ENCODE results near the gene BCAS3.

Gene BCAS3

DNA sequence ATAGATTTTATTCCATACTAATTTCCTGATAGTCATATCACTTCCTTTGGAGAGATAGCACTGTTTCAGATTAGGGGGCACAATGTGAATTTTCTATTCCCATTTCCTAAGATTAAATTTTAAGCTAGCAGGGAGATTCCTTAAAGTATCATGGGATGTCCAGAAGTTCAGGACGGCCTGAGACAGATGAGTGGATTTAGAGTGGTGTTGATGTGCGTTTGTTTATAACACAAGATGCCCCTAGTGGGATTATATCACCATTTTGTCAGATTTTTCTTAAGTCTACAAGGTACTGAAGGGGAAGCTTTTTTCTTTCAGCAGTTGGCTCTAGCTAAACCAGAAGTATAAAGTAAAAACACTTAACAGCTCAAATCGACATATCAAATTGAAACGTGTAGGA, 538.4 kb downstream of the BCAS3 start:
- Histone ChIP-seq H3K4me1 (ENCODE audit: control insufficient read depth in 1 of 2, insufficient read depth in 2 of 2, low read length in 2 of 2) (peaks cover 0 to 7% of the 10 kb centered on the region in 2 experiments), H3K23ac (ENCODE audit: low read length) (no peak overlapping the region), H4K8ac (ENCODE audit: low read depth, low read length) (no peak overlapping the region), H3K27me3 (ENCODE audit: insufficient read depth, low read length) (no peaks in the 10 kb centered on the region), H2BK12ac (ENCODE audit: low read length) (no peak overlapping the region), H3K4me2 (ENCODE audit: low read length) (no peak overlapping the region), H3K9me3 (ENCODE audit: insufficient read depth, low read depth, low read length) (no peaks in the 10 kb centered on the region), H2BK5ac (ENCODE audit: low read depth, low read length, poor library complexity) (no peak overlapping the region), H3K9ac (ENCODE audit: low read length) (no peak overlapping the region), H3K79me2 (ENCODE audit: control insufficient read depth, insufficient read depth, low read length, poor library complexity) (no peaks in the 10 kb centered on the region), H3K14ac (ENCODE audit: low read length) (no peak overlapping the region), H3K79me1 (ENCODE audit: low read length) (no peaks in the 10 kb centered on the region), H3K27ac (ENCODE audit: low read depth, low read length) (no peak overlapping the region), H4K12ac (ENCODE audit: low read depth, low read length) (no peak overlapping the region), H2AK5ac (ENCODE audit: low read length) (no peak overlapping the region), H4K91ac (ENCODE audit: low read depth, low read length) (no peak overlapping the region), H3K4ac (ENCODE audit: low read depth, low read length) (no peak overlapping the region), H3K18ac (ENCODE audit: low read length) (no peak overlapping the region), H3K4me3 (ENCODE audit: low read depth, low read length) (no peak overlapping the region), H2BK120ac (ENCODE audit: insufficient read depth, low read length, poor library complexity) (no peak overlapping the region), H2AFZ (ENCODE audit: insufficient read depth, low read length, poor library complexity) (no peak overlapping the region), H3K36me3 (ENCODE audit: control insufficient read depth in 1 of 2, insufficient read depth in 2 of 2, low read length in 2 of 2) (no peaks in the 10 kb centered on the region)
- no peak for DNase-seq
- WGBS (ENCODE audit: extremely low coverage, insufficient coverage, insufficient read length): no CpG with 5 or more reads among the region's 4 CpGs

DNA sequence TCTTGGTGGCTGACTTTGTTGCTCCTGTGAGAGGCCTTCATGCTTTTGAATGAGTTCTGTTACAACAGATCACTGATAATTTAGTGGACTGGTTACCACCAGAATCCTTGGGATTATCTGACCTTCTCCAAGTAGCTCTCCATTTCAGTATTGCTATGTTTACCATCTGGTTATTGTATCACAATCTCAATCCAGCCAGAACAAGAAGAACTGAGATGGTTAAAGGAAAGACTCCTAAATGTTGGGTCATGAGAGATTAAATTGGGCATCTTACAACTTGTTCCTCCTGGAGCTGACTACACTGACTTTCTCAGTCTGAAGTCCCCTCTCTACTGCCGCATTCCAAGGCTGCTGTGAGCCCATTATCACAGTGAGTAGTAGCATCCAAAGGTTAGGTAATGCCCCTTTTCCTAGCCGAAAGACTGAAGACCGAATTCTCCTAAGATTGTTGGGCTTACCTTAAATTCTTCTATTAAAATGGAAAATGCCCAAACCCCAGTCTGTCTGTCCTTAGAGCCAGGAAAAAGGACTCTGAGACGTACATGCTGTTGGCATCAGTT, 540.3 kb downstream of the BCAS3 start:
- Histone ChIP-seq H2BK12ac (ENCODE audit: low read length) (no peak overlapping the region), H3K4me3 (ENCODE audit: low read depth, low read length) (no peak overlapping the region), H3K9ac (ENCODE audit: low read length) (no peak overlapping the region), H3K18ac (ENCODE audit: low read length) (no peak overlapping the region), H2BK5ac (ENCODE audit: low read depth, low read length, poor library complexity) (no peak overlapping the region), H3K27ac (ENCODE audit: low read depth, low read length) (no peak overlapping the region), H3K79me2 (ENCODE audit: control insufficient read depth, insufficient read depth, low read length, poor library complexity) (no peaks in the 10 kb centered on the region), H3K23ac (ENCODE audit: low read length) (no peak overlapping the region), H3K4me2 (ENCODE audit: low read length) (no peak overlapping the region), H2BK120ac (ENCODE audit: insufficient read depth, low read length, poor library complexity) (no peak overlapping the region), H3K9me3 (ENCODE audit: insufficient read depth, low read depth, low read length) (no peaks in the 10 kb centered on the region), H4K91ac (ENCODE audit: low read depth, low read length) (no peak overlapping the region), H2AK5ac (ENCODE audit: low read length) (no peak overlapping the region), H3K79me1 (ENCODE audit: low read length) (no peaks in the 10 kb centered on the region), H3K14ac (ENCODE audit: low read length) (no peak overlapping the region), H3K4ac (ENCODE audit: low read depth, low read length) (no peak overlapping the region), H2AFZ (ENCODE audit: insufficient read depth, low read length, poor library complexity) (no peak overlapping the region), H3K36me3 (ENCODE audit: control insufficient read depth in 1 of 2, insufficient read depth in 2 of 2, low read length in 2 of 2) (no peaks in the 10 kb centered on the region), H4K8ac (ENCODE audit: low read depth, low read length) (no peak overlapping the region), H4K12ac (ENCODE audit: low read depth, low read length) (no peak overlapping the region), H3K27me3 (ENCODE audit: insufficient read depth, low read length) (no peaks in the 10 kb centered on the region), H3K4me1 (ENCODE audit: control insufficient read depth in 1 of 2, insufficient read depth in 2 of 2, low read length in 2 of 2) (peaks cover 3 to 7% of the 10 kb centered on the region in 2 experiments)
- DNase-seq: no peak
- no CpG with 5 or more reads among the region's 4 CpGs for WGBS (ENCODE audit: extremely low coverage, insufficient coverage, insufficient read length)

DNA sequence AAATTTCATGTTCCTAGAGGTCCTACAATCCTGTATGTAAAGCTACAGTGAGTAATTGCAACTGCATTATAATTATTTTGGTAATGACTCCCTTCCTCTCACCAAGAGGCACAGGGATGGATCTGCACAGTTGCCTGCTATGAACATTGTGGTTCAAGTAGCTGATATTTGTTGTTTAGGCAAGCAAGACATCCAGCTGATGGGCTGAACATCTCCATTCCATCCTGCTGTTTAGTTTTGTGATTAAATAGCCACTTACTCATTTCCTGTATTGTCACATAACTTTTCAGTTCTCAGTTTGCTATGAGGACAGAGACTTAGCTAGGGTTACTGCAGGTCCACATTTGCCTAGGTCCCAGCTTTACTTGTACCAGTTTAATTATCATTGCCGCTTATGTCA, 540.8 kb downstream of the BCAS3 start:
- Histone ChIP-seq H3K4me1 (ENCODE audit: control insufficient read depth in 1 of 2, insufficient read depth in 2 of 2, low read length in 2 of 2) (peaks cover 3 to 7% of the 10 kb centered on the region in 2 experiments), H3K27me3 (ENCODE audit: insufficient read depth, low read length) (no peaks in the 10 kb centered on the region), H3K14ac (ENCODE audit: low read length) (no peak overlapping the region), H4K91ac (ENCODE audit: low read depth, low read length) (no peak overlapping the region), H3K9me3 (ENCODE audit: insufficient read depth, low read depth, low read length) (no peaks in the 10 kb centered on the region), H2AFZ (ENCODE audit: insufficient read depth, low read length, poor library complexity) (no peak overlapping the region), H3K4me3 (ENCODE audit: low read depth, low read length) (no peak overlapping the region), H3K18ac (ENCODE audit: low read length) (no peak overlapping the region), H3K79me2 (ENCODE audit: control insufficient read depth, insufficient read depth, low read length, poor library complexity) (no peaks in the 10 kb centered on the region), H2AK5ac (ENCODE audit: low read length) (no peak overlapping the region), H3K79me1 (ENCODE audit: low read length) (no peaks in the 10 kb centered on the region), H3K4ac (ENCODE audit: low read depth, low read length) (no peak overlapping the region), H2BK120ac (ENCODE audit: insufficient read depth, low read length, poor library complexity) (no peak overlapping the region), H3K23ac (ENCODE audit: low read length) (no peak overlapping the region), H2BK5ac (ENCODE audit: low read depth, low read length, poor library complexity) (no peak overlapping the region), H3K36me3 (ENCODE audit: control insufficient read depth in 1 of 2, insufficient read depth in 2 of 2, low read length in 2 of 2) (no peaks in the 10 kb centered on the region), H4K12ac (ENCODE audit: low read depth, low read length) (no peak overlapping the region), H3K4me2 (ENCODE audit: low read length) (no peak overlapping the region), H3K9ac (ENCODE audit: low read length) (no peak overlapping the region), H4K8ac (ENCODE audit: low read depth, low read length) (no peak overlapping the region), H2BK12ac (ENCODE audit: low read length) (no peak overlapping the region), H3K27ac (ENCODE audit: low read depth, low read length) (no peak overlapping the region)
- no peak for DNase-seq
- no CpG with 5 or more reads among the region's 1 CpG for WGBS (ENCODE audit: extremely low coverage, insufficient coverage, insufficient read length)

DNA sequence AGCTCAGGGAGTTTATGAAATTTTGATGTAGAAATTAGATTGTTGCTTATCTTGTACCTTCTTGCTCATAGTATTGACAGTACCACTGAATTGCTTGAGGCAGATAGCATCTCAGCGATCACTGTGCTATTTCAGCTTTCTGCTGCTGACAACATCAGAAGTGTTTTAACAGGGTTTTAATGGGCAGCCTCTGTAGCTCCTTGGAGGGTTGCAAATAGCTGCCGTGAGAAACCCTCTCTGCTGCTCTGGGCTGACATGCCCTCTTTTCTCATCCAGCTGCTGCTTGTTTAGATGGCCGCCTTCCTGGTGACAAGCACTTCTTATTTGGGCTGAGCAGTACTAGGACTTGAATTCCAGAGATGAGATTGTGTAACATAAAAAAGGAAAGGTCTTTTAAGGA, 541.8 kb downstream of the BCAS3 start:
- H3K4me2 ChIP-seq (ENCODE audit: low read length): no peak overlapping the region
- no peak overlapping the region for H3K14ac ChIP-seq (ENCODE audit: low read length)
- no peak overlapping the region for H4K8ac ChIP-seq (ENCODE audit: low read depth, low read length)
- H4K12ac ChIP-seq (ENCODE audit: low read depth, low read length): no peak overlapping the region
- no peak overlapping the region for H2AK5ac ChIP-seq (ENCODE audit: low read length)
- no CpG with 5 or more reads among the region's 3 CpGs for WGBS (ENCODE audit: extremely low coverage, insufficient coverage, insufficient read length)
- H3K9me3 ChIP-seq (ENCODE audit: insufficient read depth, low read depth, low read length): no peaks in the 10 kb centered on the region
- H3K4me3 ChIP-seq (ENCODE audit: low read depth, low read length): no peak overlapping the region
- H3K79me1 ChIP-seq (ENCODE audit: low read length): no peaks in the 10 kb centered on the region
- no peak overlapping the region for H3K9ac ChIP-seq (ENCODE audit: low read length)
- no peak overlapping the region for H2BK12ac ChIP-seq (ENCODE audit: low read length)
- no peak overlapping the region for H3K27ac ChIP-seq (ENCODE audit: low read depth, low read length)
- peaks cover 3 to 7% of the 10 kb centered on the region in 2 experiments for H3K4me1 ChIP-seq (ENCODE audit: control insufficient read depth in 1 of 2, insufficient read depth in 2 of 2, low read length in 2 of 2)
- H3K36me3 ChIP-seq (ENCODE audit: control insufficient read depth in 1 of 2, insufficient read depth in 2 of 2, low read length in 2 of 2): no peaks in the 10 kb centered on the region
- no peak overlapping the region for H2BK120ac ChIP-seq (ENCODE audit: insufficient read depth, low read length, poor library complexity)
- no peak overlapping the region for H3K4ac ChIP-seq (ENCODE audit: low read depth, low read length)
- no peaks in the 10 kb centered on the region for H3K27me3 ChIP-seq (ENCODE audit: insufficient read depth, low read length)
- H3K79me2 ChIP-seq (ENCODE audit: control insufficient read depth, insufficient read depth, low read length, poor library complexity): no peaks in the 10 kb centered on the region
- no peak overlapping the region for H3K23ac ChIP-seq (ENCODE audit: low read length)
- H4K91ac ChIP-seq (ENCODE audit: low read depth, low read length): no peak overlapping the region
- no peak overlapping the region for H2BK5ac ChIP-seq (ENCODE audit: low read depth, low read length, poor library complexity)
- no peak overlapping the region for H3K18ac ChIP-seq (ENCODE audit: low read length)
- peak in 1 of 2 donors; percentile 55 for DNase-seq
- no peak overlapping the region for H2AFZ ChIP-seq (ENCODE audit: insufficient read depth, low read length, poor library complexity)
